Chondrocyte (in vitro differentiated cells): ENCODE measurements around the gene RAD51B. TPM values are rescaled to one million over a fixed set of nuclear protein-coding genes. Genes with fewer than 3 reads are reported as not detected.

Experiments used
- DNase-seq: peaks from one replicate; pipeline ENCODE4 v3.0.0; 2021; ENCODE audit warnings: mixed read lengths, low spot score
- H3K27ac Mint-ChIP-seq: one replicate; pipeline ENCODE4 v1.8.0; 2021; ENCODE audit warnings: mild to moderate bottlenecking, moderate library complexity, mixed read lengths; ENCODE audit not compliant: unreplicated experiment
- H3K27me3 Mint-ChIP-seq: 2 replicates; pipeline ENCODE4 v1.8.0; 2021; ENCODE audit warnings: low read depth, mixed read lengths
- H3K36me3 Mint-ChIP-seq: 2 replicates; pipeline ENCODE4 v1.8.0; 2021; ENCODE audit warnings: low read depth, mixed read lengths
- H3K4me1 Mint-ChIP-seq: 2 replicates; pipeline ENCODE4 v1.8.0; 2021; ENCODE audit warnings: low read depth, mild to moderate bottlenecking, mixed read lengths
- H3K4me3 Mint-ChIP-seq: one replicate; pipeline ENCODE4 v1.8.0; 2021; ENCODE audit warnings: mild to moderate bottlenecking, moderate library complexity, mixed read lengths; ENCODE audit not compliant: unreplicated experiment
- H3K9me3 Mint-ChIP-seq: 2 replicates; pipeline ENCODE4 v1.8.0; 2021; ENCODE audit warnings: low read depth, mixed read lengths
- total RNA-seq: library from RNA; stranded (reverse); gene quantifications from 3 replicates; pipeline ENCODE4 v1.2.1, GENCODE V29; 2021
- TF ChIP-seq, protein P1 (sequence below): fragments of 200-600 bp; sonication (generic); IDR thresholded peaks from 2 replicates; pipeline ENCODE4 v1.5.0; 2021; ENCODE audit warnings: antibody characterized with exemption, mild to moderate bottlenecking, moderate library complexity

The RAD51B gene
- total RNA-seq, 1 donor from 2014 or later: 8.2 TPM

- Mint-ChIP-seq H3K27me3 (no peaks in the 10 kb centered on the region), H3K9me3 (peaks cover 2% of the 10 kb centered on the region), H3K4me1 (peaks cover 50% of the 10 kb centered on the region), H3K36me3 (no peaks in the 10 kb centered on the region), H3K4me3 (no peak overlapping the region), H3K27ac (no peak overlapping the region)
- TF ChIP-seq, protein P1, sequence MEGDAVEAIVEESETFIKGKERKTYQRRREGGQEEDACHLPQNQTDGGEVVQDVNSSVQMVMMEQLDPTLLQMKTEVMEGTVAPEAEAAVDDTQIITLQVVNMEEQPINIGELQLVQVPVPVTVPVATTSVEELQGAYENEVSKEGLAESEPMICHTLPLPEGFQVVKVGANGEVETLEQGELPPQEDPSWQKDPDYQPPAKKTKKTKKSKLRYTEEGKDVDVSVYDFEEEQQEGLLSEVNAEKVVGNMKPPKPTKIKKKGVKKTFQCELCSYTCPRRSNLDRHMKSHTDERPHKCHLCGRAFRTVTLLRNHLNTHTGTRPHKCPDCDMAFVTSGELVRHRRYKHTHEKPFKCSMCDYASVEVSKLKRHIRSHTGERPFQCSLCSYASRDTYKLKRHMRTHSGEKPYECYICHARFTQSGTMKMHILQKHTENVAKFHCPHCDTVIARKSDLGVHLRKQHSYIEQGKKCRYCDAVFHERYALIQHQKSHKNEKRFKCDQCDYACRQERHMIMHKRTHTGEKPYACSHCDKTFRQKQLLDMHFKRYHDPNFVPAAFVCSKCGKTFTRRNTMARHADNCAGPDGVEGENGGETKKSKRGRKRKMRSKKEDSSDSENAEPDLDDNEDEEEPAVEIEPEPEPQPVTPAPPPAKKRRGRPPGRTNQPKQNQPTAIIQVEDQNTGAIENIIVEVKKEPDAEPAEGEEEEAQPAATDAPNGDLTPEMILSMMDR: no peak
- no peak for DNase-seq
Measured at GRCh38 chr14:68678471-68678870, 858.9 kb downstream of the RAD51B start.

- no peak for DNase-seq
- Mint-ChIP-seq H3K4me3 (no peak overlapping the region), H3K4me1 (peaks cover 58% of the 10 kb centered on the region)
Measured at GRCh38 chr14:68679301-68679700, 859.7 kb downstream of the RAD51B start.

DNA sequence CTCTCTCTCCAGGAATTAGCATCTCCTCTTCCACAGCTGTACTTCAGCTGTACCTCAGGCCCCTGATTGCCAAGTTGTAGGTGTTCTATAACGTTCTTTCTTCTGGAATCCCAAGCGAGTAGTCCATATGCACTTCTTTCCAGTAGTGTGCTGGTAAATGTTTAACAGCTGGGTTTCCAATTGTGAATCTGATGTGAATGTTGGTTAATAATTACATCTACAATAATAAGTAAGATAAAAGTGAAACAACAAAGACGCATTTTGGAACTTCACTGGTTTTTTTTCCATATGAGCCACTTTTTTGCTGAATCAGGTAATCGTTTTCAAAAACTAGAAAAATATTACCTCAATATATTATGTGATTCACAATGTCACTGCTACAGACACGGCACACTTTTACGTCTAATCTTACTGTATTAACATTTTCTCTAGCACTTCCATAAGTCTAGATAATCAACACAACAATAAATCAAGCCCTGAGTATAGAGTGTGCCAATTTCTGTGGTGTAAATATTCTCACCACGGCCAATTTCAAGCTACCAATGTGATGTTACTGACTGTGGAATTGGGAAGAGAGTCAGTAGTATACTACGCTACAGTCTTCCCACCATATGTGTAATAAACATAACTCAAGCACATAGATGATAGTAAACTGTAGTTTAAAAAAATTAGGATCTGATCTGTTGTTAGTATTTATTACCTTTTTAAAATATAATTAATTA, 860.3 kb downstream of the RAD51B start:
- TF ChIP-seq, protein P1: no peak
- peaks cover 2% of the 10 kb centered on the region for H3K9me3 Mint-ChIP-seq
- no peak for DNase-seq
- no peak overlapping the region for H3K4me3 Mint-ChIP-seq
- H3K27me3 Mint-ChIP-seq: no peaks in the 10 kb centered on the region
- H3K27ac Mint-ChIP-seq: no peak overlapping the region
- H3K4me1 Mint-ChIP-seq: peaks cover 63% of the 10 kb centered on the region
- H3K36me3 Mint-ChIP-seq: no peaks in the 10 kb centered on the region

More at GRCh38 chr14:68679301-68679700, 859.7 kb downstream of the RAD51B start:
- no peak overlapping the region for H3K27ac Mint-ChIP-seq
- H3K27me3 Mint-ChIP-seq: no peaks in the 10 kb centered on the region
- no peaks in the 10 kb centered on the region for H3K36me3 Mint-ChIP-seq
- TF ChIP-seq, protein P1: no peak
- H3K9me3 Mint-ChIP-seq: peaks cover 2% of the 10 kb centered on the region

GRCh38 chr14:68680541-68681051, 861.0 kb downstream of the RAD51B start:
- TF ChIP-seq, protein P1: no peak
- no peaks in the 10 kb centered on the region for H3K27me3 Mint-ChIP-seq
- DNase-seq: no peak
- no peak overlapping the region for H3K4me3 Mint-ChIP-seq
- no peaks in the 10 kb centered on the region for H3K36me3 Mint-ChIP-seq
- H3K27ac Mint-ChIP-seq: peak overlapping the region; percentile 68
- H3K4me1 Mint-ChIP-seq: peaks cover 63% of the 10 kb centered on the region
- H3K9me3 Mint-ChIP-seq: peaks cover 2% of the 10 kb centered on the region

DNA sequence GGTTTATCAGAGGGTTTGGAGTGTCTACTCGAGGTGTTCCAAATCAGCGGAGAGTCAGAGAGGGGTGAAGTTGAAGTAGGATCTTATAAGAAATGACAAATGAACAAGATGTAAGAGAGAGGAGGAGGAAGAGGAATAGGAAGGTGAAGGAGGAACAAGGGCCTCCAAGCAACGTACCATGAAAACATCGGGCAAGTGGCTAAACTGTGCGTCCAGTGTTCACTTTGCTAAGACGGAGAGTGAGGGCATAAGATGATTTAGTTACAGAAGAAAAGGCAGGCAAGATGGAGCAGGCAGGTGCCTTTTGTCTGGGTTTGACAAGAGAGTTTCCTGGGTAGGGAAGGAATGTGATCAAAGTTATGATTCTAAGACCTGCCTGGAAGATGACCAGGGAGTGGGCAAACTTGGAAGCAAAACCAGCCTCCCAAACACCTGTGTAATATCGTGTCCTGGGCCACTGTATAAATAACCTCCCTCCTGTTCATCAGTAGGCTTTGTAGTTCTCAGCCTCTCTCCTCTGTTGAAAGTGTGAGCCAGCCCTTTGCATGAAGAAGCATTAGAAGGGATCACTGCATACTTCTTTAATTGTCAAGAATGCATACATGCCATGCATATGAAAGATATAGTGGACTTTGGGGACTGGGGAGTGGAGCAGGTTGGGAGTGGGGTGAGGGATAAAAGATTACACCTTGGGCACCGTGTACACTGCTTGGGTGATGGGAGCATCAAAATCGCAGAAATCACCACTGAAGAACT, 861.9 kb downstream of the RAD51B start:
- DNase-seq: no peak
- Mint-ChIP-seq H3K4me1 (peaks cover 69% of the 10 kb centered on the region), H3K9me3 (peaks cover 2% of the 10 kb centered on the region), H3K27ac (peak overlapping the region; percentile 58), H3K36me3 (no peaks in the 10 kb centered on the region), H3K27me3 (no peaks in the 10 kb centered on the region), H3K4me3 (no peak overlapping the region)
- TF ChIP-seq, protein P1: no peak
